Measurements from ENCODE around the gene GPRC5C.
A peak's percentile ranks its signal among the peaks of the same experiment; 100 is the strongest.

- TF ChIP-seq POLR2A (IDR thresholded peaks at IDR 0.05) (no peak), CTCF (IDR thresholded peaks at IDR 0.05) (peak; percentile 40 to 64 (median 54))
Measured at GRCh38 chr17:74437702-74438101, 5.8 kb downstream of the GPRC5C start.

Measured in heart left ventricle (tissue), 13 donors.